Measurements from ENCODE around the gene EAF1.
A peak's percentile ranks its signal among the peaks of the same experiment; 100 is the strongest.
"Not testable (repeated sequence)": the region's sequence is repeated elsewhere in the genome, so short reads cannot be mapped to it uniquely, and the experiment has no call there.

EAF1 gene

GRCh38 chr3:15409239-15409638 is 18.2 kb upstream of the EAF1 start:
- no peak for DNase-seq

DNA sequence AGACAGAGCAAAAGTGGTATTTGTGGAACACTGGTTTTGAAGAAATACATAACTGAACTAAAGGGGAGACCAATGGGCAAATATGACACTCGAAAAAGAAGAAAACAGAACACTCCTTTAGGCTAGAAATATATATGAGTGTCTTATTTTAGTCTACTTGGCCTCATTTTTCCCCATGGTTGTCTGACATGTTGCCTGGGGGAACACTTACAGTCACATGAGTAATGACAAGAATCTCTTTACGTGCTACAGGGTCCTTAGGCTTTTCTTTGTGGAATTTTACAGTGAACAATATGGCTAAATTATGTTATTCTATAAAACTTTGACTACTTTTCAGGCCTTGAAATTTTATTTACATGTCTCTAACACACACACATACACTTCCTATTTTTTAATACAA is 17.6 kb upstream of the EAF1 start:
- no peak for DNase-seq

DNA sequence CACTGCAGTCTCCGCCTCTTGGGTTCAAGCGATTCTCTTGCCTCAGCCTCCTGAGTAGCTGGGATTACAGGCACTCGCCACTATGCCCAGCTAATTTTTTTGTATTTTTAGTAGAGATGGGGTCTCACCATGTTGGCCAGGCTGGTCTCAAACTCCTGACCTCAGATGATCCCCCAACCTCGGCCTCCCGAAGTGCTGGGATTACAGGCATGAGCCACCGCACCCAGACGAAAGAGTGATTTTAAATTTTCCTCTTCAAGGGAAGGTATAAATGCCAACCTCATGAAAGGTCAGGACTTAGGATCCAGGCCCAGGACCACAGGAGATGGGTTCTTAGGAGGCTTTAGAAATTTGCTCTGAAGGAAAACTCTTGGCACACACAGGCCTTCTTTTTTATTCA is 16.4 kb upstream of the EAF1 start:
- DNase-seq: not testable (repeated sequence)

DNA sequence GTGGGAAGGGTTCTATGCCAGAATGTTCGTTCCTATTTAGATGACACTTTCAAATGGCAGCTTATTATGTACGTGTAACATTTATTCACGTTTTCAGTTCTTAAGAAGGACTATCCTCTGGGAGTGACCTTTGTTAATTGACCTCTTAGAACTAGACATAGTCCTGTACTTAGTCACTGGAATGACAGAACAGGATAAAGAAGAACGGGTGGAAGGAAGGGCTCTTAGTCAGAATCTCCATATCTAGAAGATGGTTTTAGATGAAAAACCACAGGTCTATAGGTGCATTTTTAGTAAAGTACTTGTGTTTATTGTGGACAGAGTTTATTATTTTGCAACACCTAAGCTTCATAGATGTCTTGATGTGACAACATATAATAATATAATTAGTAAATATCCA is 6.5 kb upstream of the EAF1 start:
- no peak for DNase-seq

DNA sequence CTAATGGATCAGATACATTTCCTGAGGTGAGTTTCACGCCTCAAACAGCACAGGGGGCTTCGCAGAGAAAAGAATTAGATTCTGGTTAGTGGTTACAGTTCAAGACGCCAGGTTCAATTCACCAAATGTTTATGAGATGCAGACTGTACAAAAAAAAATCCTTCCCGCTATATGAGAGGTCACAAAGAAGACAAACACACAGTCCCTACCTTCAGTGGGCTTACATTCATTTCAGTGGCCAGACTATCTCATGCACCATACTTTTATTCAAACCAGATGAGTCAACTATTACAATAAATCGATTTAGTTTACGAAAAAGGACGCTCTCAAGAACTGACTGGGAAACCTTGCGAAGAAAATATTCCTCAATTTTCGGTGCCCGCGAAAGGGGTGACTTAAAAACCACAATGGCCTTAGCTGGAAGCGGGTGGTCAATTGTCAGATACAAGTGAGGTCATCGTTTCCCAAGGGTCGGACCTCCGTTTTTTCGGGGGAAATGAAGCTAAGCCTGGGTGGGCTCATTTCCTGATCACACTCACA is 749 bp upstream of the EAF1 start:
- DNase-seq: no peak

DNA sequence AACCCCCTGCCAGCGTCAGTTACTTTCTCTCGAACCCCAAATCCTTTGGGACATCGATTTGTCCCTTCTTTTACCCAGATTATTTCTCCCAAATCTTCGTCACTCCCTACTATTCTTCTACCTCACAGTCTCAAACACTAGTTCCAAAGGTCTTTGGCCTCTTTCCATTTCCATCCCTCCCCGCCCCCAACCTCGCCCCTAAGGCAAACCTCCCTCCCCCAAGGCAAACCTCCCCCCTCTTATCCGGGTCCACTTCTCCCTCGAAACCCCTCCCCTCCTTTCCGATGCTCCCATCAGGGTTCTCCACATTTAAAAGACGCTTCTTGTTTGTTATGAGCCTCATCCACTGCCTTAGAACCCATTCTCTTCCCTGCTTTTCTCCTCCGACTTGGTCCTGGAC is 583 bp downstream of the EAF1 start:
- peak in 1 of 6 experiments; percentile 14 for DNase-seq

DNA sequence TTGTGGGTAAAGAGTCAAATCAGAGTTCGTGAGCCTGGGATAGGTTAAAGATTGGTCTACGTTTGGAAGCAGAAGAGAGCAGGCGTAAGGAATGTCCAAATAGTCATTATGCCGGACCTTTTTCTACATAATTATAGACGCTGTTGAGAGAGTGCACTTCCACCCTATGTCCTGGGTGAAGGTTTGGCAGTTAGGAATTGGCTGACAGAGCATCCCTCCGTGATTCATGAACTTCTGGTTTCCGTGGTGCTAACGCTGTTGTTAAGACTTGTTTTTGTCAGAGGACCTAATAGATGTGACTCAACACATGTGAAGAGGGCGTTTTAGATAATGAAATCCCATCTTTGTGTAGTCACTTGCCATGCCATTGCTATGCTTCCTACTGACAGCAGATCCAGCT is 1.1 kb downstream of the EAF1 start:
- peak in 1 of 6 experiments; percentile 3 for DNase-seq

GRCh38 chr3:15429080-15429479 is 1.7 kb downstream of the EAF1 start:
- no peak for DNase-seq

GRCh38 chr3:15430624-15431023 is 3.2 kb downstream of the EAF1 start:
- DNase-seq: no peak

DNA sequence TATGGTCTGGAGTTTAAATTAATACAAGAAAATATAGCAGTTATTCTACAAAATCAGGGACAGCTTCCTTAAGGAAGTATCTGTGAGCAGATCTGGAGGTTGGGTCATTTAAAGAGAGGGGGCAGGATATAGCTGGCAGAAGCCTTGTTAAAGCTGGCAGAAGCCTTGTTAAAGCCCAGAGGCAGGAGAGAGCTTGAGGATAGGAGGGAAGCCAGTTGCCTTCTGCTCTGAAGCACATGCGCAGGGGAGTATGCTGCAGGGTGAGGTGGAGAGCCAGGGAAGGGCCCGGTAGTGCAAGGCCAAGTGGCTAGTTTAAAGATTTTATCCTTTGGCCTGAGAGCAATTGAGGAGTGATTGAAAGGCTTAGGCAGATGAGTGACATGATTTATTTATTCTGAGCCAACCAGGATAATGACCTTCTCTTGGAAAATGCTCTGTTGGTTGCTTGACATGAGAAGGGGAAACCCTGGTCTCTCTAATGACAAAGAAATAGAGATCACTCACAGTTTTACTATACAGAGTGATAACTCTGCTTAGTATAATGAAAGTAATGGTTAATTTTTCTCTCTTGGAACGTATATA is 3.9 kb downstream of the EAF1 start:
- no peak for DNase-seq

DNA sequence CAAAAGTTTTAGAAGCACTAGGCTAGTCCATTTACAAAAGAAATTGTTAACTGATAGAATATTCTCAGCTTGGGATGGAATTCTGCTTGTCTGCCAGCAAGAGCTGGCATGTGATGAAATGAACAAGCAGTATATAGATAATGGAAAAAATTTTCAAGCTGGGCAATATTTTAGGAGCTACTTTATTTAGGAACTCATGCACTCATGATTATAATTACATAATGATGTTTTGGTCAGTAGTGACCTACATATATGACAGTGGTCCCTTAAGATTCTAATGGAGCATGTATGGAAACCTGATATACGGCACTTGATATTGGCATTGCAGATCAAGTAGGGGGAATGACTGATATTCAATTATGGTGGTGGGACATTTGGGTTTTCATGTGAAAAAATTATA is 6.1 kb downstream of the EAF1 start:
- no peak for DNase-seq

DNA sequence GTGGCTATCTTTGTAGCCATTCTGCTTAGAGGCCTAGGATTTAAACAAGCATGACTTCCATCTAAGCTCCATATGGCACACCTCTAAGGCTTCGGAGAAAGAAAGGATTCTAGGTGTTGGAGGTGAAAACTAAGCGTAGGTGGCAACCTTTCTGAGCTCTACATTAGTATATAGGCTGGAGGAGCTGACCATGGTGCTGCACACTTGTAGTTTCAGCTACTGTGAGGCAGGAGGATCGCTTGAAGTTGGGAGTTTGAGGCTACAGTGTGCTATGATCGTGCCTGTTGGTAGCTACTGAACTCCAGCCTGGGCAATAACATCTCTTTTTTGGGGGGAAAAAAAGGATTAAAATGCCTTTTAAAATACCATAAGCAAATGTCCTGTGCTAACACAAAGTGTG is 7.4 kb downstream of the EAF1 start:
- DNase-seq: no peak

- DNase-seq: no peak
Observed at GRCh38 chr3:15436246-15436645, 8.8 kb downstream of the EAF1 start.

GRCh38 chr3:15438983-15439382 is 11.6 kb downstream of the EAF1 start:
- DNase-seq: no peak

DNA sequence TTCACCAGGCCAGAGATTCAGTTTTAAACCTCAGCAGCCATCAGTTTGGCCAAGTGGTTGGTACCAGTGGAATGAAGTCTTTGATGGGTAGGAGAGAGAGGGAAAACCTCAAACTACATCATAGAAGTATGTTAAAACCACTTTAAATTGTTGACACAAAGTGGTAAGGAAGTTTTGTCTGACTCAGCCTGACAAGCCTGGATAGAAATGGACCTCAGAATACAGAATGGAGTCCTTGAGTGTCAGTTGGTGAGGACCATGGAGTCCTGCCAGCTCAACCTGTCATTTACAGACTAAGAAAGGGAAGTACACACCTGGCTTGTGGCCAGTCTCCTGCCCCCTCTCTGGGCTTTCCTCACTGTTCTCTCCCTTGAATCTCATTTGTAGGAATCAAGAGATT is 12.1 kb downstream of the EAF1 start:
- DNase-seq: no peak

- no peak for DNase-seq
Observed at GRCh38 chr3:15440891-15441290, 13.5 kb downstream of the EAF1 start.

DNA sequence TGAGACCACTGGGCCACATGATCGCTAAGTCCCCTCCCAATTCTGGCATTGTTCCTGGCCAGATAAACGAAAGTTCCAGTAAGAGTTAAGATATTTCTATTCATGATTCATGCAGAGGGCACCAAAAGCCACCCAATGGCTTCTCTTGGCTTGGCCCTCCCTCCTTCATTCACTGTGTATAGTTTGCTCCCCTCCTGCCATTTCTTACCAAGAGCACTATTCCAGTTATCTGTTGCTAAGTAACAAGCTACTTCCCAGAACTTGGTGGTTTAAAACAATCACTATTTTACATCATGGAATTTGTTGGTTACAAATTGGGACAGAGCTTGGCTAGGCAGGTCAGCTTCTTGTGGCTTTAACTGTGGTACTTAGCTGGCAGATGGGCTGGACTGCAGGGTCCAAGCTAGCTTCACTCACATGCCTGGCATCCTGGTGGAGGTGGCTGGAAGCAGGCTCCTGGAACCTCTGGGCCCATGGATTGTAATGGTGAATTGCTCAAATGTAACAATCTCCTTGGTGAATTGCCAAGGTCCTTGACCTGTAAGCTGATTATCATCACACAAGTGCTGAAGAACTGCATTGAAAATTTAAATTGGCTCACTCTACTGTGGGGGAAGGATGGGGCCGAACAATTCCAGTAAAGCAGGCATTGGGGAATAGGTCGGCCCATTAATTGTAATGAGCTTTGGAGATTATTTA is 16.6 kb downstream of the EAF1 start:
- no peak for DNase-seq

DNA sequence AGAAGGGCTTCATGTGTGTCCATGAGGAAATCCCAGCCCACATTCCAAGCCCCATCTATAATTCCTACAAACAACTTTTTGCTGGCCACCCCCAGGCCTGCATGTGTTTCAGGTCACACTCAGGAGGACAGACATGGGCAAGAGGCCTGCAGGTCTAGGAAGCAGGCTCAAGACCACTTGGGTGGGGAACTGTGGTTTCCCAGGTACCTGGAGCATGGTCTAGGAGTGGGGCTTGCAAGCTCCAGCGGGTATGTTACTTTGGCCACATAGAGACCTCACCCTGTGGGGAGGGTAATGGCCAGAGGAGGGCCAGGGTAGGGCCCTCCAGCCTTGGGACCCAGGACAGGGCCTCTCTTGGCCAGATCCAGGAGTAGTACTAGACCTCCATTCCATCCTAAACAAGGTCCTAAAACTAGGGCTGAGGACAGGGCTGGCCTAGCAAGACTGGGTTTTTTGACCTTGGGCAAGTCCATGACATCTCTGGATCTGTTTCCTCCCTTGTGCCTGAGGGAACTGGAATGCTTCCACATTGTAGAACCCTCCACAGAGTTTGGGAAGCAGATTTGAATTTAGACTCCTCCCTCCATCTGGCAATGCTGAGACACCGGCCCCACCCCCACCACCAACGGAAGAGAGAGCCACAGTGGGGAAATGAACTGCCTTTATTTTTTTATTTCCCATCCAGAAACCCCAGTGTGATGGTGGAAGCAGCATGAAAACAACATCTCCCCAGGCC is 22.3 kb downstream of the EAF1 start:
- DNase-seq: no peak

GRCh38 chr3:15450438-15451215 is 23.2 kb downstream of the EAF1 start:
- no peak for DNase-seq

- DNase-seq: no peak
Observed at GRCh38 chr3:15451216-15452113, 24.1 kb downstream of the EAF1 start.

DNA sequence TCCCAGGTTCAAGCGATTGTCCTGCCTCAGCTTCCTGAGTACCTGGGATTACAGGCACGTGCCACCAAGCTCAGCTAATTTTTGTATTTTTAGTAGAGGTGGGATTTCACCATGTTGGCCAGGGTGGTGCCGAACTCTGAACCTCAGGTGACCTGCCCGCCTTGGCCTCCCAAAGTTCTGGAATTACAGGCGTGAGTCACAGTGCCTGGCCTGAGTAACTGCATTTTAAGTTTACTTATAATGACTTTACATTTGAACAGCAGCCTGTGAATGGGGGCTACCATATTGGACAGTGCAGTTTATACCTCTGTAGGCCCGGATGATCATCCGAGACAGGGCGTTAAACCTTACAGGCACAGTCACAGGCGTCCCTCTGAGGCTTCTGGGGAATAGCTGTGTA is 24.8 kb downstream of the EAF1 start:
- DNase-seq: no peak

DNA sequence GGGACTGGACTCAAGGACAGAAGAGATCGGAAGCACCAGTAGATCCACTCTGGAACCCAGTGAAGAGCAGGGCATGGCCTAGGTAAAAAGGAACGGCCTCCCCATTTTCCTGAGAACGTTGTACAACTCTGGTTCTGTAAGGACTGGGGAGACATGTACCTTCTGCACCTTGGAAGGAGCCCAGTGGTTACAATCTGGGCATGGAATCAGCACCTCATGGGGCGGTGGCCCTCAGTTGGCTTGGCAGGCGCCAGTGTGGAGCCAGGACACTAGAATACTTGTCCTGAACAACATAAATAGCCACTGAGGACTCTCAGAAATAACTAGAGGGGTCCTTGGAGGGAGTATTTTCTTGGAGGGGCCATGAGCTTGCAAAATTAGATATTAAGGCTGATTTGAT is 25.6 kb downstream of the EAF1 start:
- no peak for DNase-seq

Data from stimulated activated naive CD4-positive, alpha-beta T cell (primary cell).